Neural cell (in vitro differentiated cells): ENCODE measurements around the gene HTR5A. TPM values are rescaled to one million over a fixed set of nuclear protein-coding genes. Genes with fewer than 3 reads are reported as not detected.

Source experiments
- H2AFZ ChIP-seq: fragments of 200-600, 300-800 bp; sonication (generic), shearing (Covaris generic); 2 replicates; pipeline ENCODE4 v1.6.0; 2014; ENCODE audit warnings: low read depth, mild to moderate bottlenecking, antibody characterized with exemption, low read length, moderate library complexity
- H3F3A ChIP-seq: fragments of 200-600 bp; shearing (Covaris generic); 2 replicates; pipeline ENCODE4 v1.6.1; 2016; ENCODE audit warnings: mild to moderate bottlenecking, moderate library complexity, mixed read lengths, antibody characterized with exemption, low read length; ENCODE audit not compliant: insufficient read depth, poor library complexity, severe bottlenecking
- H3K27ac ChIP-seq: fragments of 200-600, 300-800 bp; sonication (generic), shearing (Covaris generic); 2 replicates; pipeline ENCODE4 v1.5.1; 2014; ENCODE audit warnings: mild to moderate bottlenecking, low read length, moderate library complexity
- H3K27me3 ChIP-seq: fragments of 300-800, 200-600 bp; sonication (generic), shearing (Covaris generic); 2 replicates; pipeline ENCODE4 v1.6.0; 2014; ENCODE audit warnings: mild to moderate bottlenecking, low read depth, low read length, moderate library complexity; ENCODE audit not compliant: insufficient read depth
- H3K36me3 ChIP-seq: fragments of 300-800, 200-600 bp; sonication (generic), shearing (Covaris generic); 2 replicates; pipeline ENCODE4 v1.5.1; 2014; ENCODE audit warnings: mild to moderate bottlenecking, antibody characterized with exemption, low read length, moderate library complexity; ENCODE audit not compliant: insufficient read depth
- H3K4me2 ChIP-seq: fragments of 300-800, 200-600 bp; sonication (generic), shearing (Covaris generic); 2 replicates; pipeline ENCODE4 v1.6.0; 2014; ENCODE audit warnings: mild to moderate bottlenecking, low read length
- H3K4me3 ChIP-seq: fragments of 300-800, 200-600 bp; sonication (generic), shearing (Covaris generic); 2 replicates; pipeline ENCODE4 v1.5.1; 2014; ENCODE audit warnings: mild to moderate bottlenecking, low read length, moderate library complexity
- H3K79me2 ChIP-seq: fragments of 200-600 bp; shearing (Covaris generic); replicated peaks from 2 replicates; pipeline ENCODE4 v1.6.0; 2014; ENCODE audit warnings: mild to moderate bottlenecking, low read length, moderate library complexity; ENCODE audit not compliant: insufficient read depth
- H3K9ac ChIP-seq: fragments of 300-800, 200-600 bp; sonication (generic), shearing (Covaris generic); 2 replicates; pipeline ENCODE4 v1.6.1; 2016; ENCODE audit warnings: mild to moderate bottlenecking, low read length, mixed read lengths
- H3K9me2 ChIP-seq: fragments of 200-600 bp; shearing (Covaris generic); 2 replicates; pipeline ENCODE4 v1.6.1; 2016; ENCODE audit warnings: mild to moderate bottlenecking, low read length, mixed read lengths; ENCODE audit not compliant: insufficient read depth
- H3K9me3 ChIP-seq: fragments of 200-600, 300-800 bp; sonication (generic), shearing (Covaris generic); 2 replicates; pipeline ENCODE4 v1.6.1; 2016; ENCODE audit warnings: mild to moderate bottlenecking, mixed run types, low read length, moderate library complexity, mixed read lengths
- H4K20me1 ChIP-seq: fragments of 200-600 bp; shearing (Covaris generic); 2 replicates; pipeline ENCODE4 v1.6.1; 2016; ENCODE audit warnings: mild to moderate bottlenecking, mixed run types; ENCODE audit not compliant: insufficient read depth
- EZH2 ChIP-seq: fragments of 200-600, 300-800 bp; shearing (Covaris generic), sonication (generic); IDR thresholded peaks from 2 replicates; pipeline ENCODE4 v1.6.1; 2014; ENCODE audit warnings: antibody characterized with exemption, low read length, borderline replicate concordance, mild to moderate bottlenecking; ENCODE audit not compliant: insufficient read depth, poor library complexity, severe bottlenecking
- polyA plus RNA-seq: library from polyadenylated mRNA; depleted of rRNA; stranded (reverse); fragments of >200 nt; gene quantifications from 2 replicates; pipeline ENCODE4 v1.2.3, GENCODE V29; 2014
- small RNA-seq, 3 experiments: library from RNA; depleted of rRNA; stranded (forward); fragments of <200 nt; gene quantifications; one replicate each; pipeline ENCODE3, GENCODE V24; 2012

The HTR5A gene
- polyA plus RNA-seq, 1 donor from 2014 or later: 0.14 TPM

DNA sequence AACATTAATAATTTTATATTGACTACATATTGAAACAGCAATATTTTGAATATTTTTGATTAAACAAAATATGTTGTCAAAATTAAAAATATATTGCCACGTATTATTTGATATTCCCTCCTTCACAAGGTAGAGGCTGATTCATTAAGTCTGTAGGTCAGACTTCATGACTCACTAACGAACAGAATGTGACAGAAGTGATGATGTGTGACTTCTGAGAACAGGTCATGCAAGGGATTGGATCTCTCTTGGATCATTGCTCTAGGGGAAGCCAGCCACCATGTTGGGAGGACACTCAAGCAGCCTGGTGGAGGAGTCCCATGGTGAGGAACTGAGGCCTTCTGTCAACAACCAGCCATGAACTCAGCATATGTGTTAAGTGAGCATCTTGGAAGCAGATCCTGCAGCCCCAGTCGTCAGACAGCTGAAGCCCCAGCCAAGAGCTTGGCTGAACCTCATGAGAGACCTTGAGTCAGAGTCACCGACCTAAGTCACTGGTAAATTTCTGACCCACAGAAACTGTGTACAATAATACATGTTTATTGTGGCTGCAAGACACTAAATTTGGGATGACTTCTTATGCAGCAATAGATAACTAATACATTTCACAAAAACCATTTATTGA is 66.6 kb downstream of the HTR5A start:
- Histone ChIP-seq H4K20me1 (no peaks in the 10 kb centered on the region), H3K27ac (no peak overlapping the region), H3K9ac (no peak overlapping the region), H3K9me2 (no peaks in the 10 kb centered on the region), H2AFZ (no peak overlapping the region), H3K79me2 (no peaks in the 10 kb centered on the region), H3K36me3 (no peaks in the 10 kb centered on the region), H3K4me2 (no peak overlapping the region), H3K4me3 (no peak overlapping the region), H3K9me3 (no peaks in the 10 kb centered on the region), H3K27me3 (no peaks in the 10 kb centered on the region), H3F3A (no peaks in the 10 kb centered on the region)
- TF ChIP-seq EZH2: no peak

Small RNAs within 50 kb of the gene (small RNA-seq; reads per million reads assigned to genes)
- gene AC092628.1: 0 reads per million in 3 experiments

Other genes starting within 250 kb of the HTR5A start
- gene PAXIP1, start 67.2 kb upstream of the HTR5A start, polyA plus RNA-seq: 14.4 and 17.4 TPM in 2 replicates
- gene INSIG1, start 227.6 kb downstream of the HTR5A start, polyA plus RNA-seq: 62.7 and 71.0 TPM in 2 replicates